Muscle of leg (tissue), 11 donors: ENCODE results near the gene KIF26A. TPM values are rescaled to one million over a fixed set of nuclear protein-coding genes. Genes with fewer than 3 reads are reported as not detected.

Source experiments
- DNase-seq: peaks from one replicate; pipeline ENCODE4 v3.0.0; 2013
- H3K27ac ChIP-seq: one replicate; pipeline ENCODE4 v1.5.1; 2013; ENCODE audit warnings: mild to moderate bottlenecking, low read length, control low read depth
- H3K27me3 ChIP-seq: one replicate; pipeline ENCODE4 v1.6.1; 2013; ENCODE audit warnings: low read length; ENCODE audit not compliant: control insufficient read depth, insufficient read depth
- H3K36me3 ChIP-seq: one replicate; pipeline ENCODE4 v1.6.1; 2013; ENCODE audit warnings: low read length; ENCODE audit not compliant: control insufficient read depth, insufficient read depth
- H3K4me1 ChIP-seq: one replicate; pipeline ENCODE4 v1.6.1; 2013; ENCODE audit warnings: low read length; ENCODE audit not compliant: control insufficient read depth, insufficient read depth
- H3K4me3 ChIP-seq: one replicate; pipeline ENCODE4 v1.5.1; 2013; ENCODE audit warnings: low read length, control low read depth
- H3K9me3 ChIP-seq: replicated peaks from 2 replicates; pipeline ENCODE4 v1.6.1; 2013; ENCODE audit warnings: low read depth, low read length; ENCODE audit not compliant: control insufficient read depth
- WGBS: methylation state at CpG from one replicate; pipeline ENCODE4 v1.1.5; 2013; ENCODE audit warnings: missing lambda C conversion rate; ENCODE audit not compliant: insufficient coverage; 5-methylcytosine and 5-hydroxymethylcytosine counted together
- polyA plus RNA-seq, 8 donors: library from polyadenylated mRNA; unstranded; fragments of 120-200 nt; gene quantifications; one replicate each; pipeline versions ENCODE4 v1.2.1 to v1.2.3, GENCODE V29; 2013; ENCODE audit warnings: inconsistent platforms in 1 of 8, low replicate concordance in 1 of 8; ENCODE audit not compliant: insufficient read length in 8 of 8, insufficient read depth in 1 of 8
- total RNA-seq: library from RNA; stranded (reverse); fragments of 120-200 nt; gene quantifications from one replicate; pipeline ENCODE4 v1.2.4, GENCODE V29; 2013

The KIF26A gene
- total and polyA plus RNA-seq, 9 donors: 7.3 to 12.8 (median 10.5) TPM

GRCh38 chr14:104120281-104120741 is 18.1 kb upstream of the KIF26A start:
- H3K4me3 ChIP-seq: no peak overlapping the region
- H3K27me3 ChIP-seq: peaks cover 59% of the 10 kb centered on the region
- H3K27ac ChIP-seq: no peak overlapping the region
- 82% methylated on average over 5 of the region's 5 CpGs for WGBS
- H3K9me3 ChIP-seq: no peaks in the 10 kb centered on the region
- H3K36me3 ChIP-seq: no peaks in the 10 kb centered on the region
- peaks cover 5% of the 10 kb centered on the region for H3K4me1 ChIP-seq
- DNase-seq: no peak

DNA sequence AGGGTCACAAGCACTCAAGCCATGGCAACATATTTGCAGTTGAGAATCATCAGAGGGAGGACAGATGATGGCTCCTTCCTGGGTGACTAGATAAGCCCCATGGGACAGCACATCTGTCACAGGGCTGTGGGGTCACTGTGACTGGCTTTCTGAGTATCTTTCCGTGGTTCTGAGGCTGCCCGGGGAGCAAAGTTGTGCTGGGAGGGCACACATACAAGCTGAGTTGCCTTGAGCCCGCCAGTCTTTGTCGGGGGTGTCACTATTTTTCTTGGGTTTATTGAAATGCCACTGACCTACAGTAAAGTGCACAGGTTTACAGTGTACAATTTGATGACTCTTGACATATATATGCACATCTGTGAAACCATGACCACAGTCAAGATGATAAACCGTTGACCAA is 17.2 kb upstream of the KIF26A start:
- 85% methylated on average over 5 of the region's 5 CpGs for WGBS
- H3K27ac ChIP-seq: no peak overlapping the region
- H3K4me3 ChIP-seq: no peak overlapping the region
- H3K4me1 ChIP-seq: peaks cover 5% of the 10 kb centered on the region
- H3K27me3 ChIP-seq: peaks cover 51% of the 10 kb centered on the region
- no peaks in the 10 kb centered on the region for H3K36me3 ChIP-seq
- no peak for DNase-seq
- H3K9me3 ChIP-seq: no peaks in the 10 kb centered on the region

GRCh38 chr14:104123879-104124278 is 14.5 kb upstream of the KIF26A start:
- no CpG with 5 or more reads among the region's 1 CpG for WGBS
- peaks cover 30% of the 10 kb centered on the region for H3K27me3 ChIP-seq
- no peak overlapping the region for H3K27ac ChIP-seq
- no peaks in the 10 kb centered on the region for H3K36me3 ChIP-seq
- H3K4me1 ChIP-seq: no peaks in the 10 kb centered on the region
- H3K9me3 ChIP-seq: no peaks in the 10 kb centered on the region
- no peak overlapping the region for H3K4me3 ChIP-seq
- no peak for DNase-seq

DNA sequence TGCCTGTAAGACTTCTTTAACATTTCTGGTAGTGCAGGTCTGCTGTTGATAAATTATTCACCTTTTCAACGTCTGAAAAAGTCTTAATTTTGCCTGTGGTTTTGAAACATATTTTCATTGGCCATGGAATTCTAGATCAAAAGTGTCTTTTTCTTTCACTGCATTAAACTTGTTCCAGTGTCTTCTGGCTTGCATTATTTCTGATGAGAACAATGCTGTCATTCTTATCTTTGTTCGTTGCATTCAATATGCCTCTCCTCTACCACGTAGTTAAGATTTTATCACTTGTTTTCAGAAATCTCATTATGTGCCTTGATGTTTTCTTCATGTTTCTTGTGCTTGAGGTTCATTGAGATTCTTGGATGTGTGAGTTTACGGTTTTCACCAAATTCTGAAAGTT is 13.4 kb upstream of the KIF26A start:
- Histone ChIP-seq H3K4me1 (no peaks in the 10 kb centered on the region), H3K27me3 (peaks cover 18% of the 10 kb centered on the region), H3K27ac (no peak overlapping the region), H3K4me3 (no peak overlapping the region), H3K9me3 (peaks cover 7% of the 10 kb centered on the region), H3K36me3 (no peaks in the 10 kb centered on the region)
- no peak for DNase-seq
- WGBS: no CpG with 5 or more reads among the region's 4 CpGs

- H3K27me3 ChIP-seq: peaks cover 11% of the 10 kb centered on the region
- H3K36me3 ChIP-seq: no peaks in the 10 kb centered on the region
- peaks cover 15% of the 10 kb centered on the region for H3K9me3 ChIP-seq
- no CpG with 5 or more reads among the region's 2 CpGs for WGBS
- no peak overlapping the region for H3K4me3 ChIP-seq
- H3K4me1 ChIP-seq: no peaks in the 10 kb centered on the region
- DNase-seq: no peak
- H3K27ac ChIP-seq: no peak overlapping the region
Observed at GRCh38 chr14:104126753-104127152, 11.6 kb upstream of the KIF26A start.

DNA sequence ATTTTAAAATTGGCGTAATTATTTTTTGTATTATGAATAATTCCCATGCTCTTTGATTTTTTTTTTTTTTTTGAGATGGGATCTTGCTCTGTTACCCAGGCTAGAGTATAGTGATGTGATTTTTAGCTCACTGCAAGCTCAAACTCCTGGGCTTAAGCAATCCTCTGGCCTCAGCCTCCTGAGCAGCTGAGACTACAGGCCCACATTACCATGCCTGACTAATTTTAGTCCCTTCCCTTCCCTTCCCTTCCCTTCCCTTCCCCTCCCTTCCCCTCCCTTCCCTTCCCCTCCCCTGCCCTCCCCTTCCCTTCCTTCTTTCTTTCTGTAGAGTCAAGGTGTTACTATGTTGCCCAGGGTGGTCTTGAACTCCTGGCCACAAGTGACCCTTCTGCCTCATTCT is 9.4 kb upstream of the KIF26A start:
- no peak for DNase-seq
- H3K36me3 ChIP-seq: no peaks in the 10 kb centered on the region
- H3K4me1 ChIP-seq: no peaks in the 10 kb centered on the region
- H3K9me3 ChIP-seq: peaks cover 15% of the 10 kb centered on the region
- no peak overlapping the region for H3K27ac ChIP-seq
- no peak overlapping the region for H3K4me3 ChIP-seq
- H3K27me3 ChIP-seq: peaks cover 26% of the 10 kb centered on the region
- WGBS: no CpG with 5 or more reads among the region's 1 CpG

GRCh38 chr14:104129556-104129955 is 8.8 kb upstream of the KIF26A start:
- Histone ChIP-seq H3K9me3 (peaks cover 15% of the 10 kb centered on the region), H3K4me3 (no peak overlapping the region), H3K27me3 (peaks cover 32% of the 10 kb centered on the region), H3K36me3 (no peaks in the 10 kb centered on the region), H3K4me1 (no peaks in the 10 kb centered on the region), H3K27ac (no peak overlapping the region)
- WGBS: no CpG with 5 or more reads among the region's 1 CpG
- no peak for DNase-seq

DNA sequence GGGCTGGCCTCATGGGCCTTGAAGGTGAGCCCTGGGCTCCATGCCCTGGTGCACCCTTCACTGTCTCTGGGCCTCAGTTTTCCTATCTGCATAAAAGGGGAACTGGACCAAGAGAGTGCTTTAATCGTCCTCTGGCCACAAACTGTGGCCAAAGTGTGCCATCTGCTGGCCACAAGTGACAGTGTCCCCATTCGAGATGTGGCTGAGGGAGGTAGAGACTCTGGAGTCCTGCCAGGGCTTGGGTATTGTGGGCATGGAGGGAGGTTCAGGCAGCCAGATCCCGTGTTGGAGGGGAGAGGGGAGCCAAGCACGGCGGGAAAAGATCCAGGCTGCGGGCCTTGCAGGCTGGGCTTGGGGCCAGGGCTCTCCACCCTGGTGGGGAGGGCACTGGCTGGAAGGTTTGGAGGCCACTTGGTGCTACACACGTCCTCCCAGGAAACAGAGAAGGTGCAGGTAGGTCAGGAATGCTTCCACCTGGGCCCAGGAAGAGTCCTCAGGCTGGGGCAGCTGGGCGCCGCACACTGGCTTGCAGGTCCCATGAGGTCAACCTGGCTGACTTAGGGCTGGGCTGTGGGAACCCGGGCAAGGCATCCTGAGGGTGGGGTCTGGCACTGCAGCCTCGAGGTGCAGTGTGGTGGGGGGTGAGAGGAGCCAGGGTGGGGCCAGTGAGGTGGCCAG is 7.3 kb upstream of the KIF26A start:
- Histone ChIP-seq H3K27me3 (peaks cover 47% of the 10 kb centered on the region), H3K27ac (no peak overlapping the region), H3K36me3 (no peaks in the 10 kb centered on the region), H3K4me1 (peaks cover 10% of the 10 kb centered on the region), H3K4me3 (no peak overlapping the region), H3K9me3 (peaks cover 15% of the 10 kb centered on the region)
- WGBS: 26% methylated on average over 11 of the region's 11 CpGs
- no peak for DNase-seq

DNA sequence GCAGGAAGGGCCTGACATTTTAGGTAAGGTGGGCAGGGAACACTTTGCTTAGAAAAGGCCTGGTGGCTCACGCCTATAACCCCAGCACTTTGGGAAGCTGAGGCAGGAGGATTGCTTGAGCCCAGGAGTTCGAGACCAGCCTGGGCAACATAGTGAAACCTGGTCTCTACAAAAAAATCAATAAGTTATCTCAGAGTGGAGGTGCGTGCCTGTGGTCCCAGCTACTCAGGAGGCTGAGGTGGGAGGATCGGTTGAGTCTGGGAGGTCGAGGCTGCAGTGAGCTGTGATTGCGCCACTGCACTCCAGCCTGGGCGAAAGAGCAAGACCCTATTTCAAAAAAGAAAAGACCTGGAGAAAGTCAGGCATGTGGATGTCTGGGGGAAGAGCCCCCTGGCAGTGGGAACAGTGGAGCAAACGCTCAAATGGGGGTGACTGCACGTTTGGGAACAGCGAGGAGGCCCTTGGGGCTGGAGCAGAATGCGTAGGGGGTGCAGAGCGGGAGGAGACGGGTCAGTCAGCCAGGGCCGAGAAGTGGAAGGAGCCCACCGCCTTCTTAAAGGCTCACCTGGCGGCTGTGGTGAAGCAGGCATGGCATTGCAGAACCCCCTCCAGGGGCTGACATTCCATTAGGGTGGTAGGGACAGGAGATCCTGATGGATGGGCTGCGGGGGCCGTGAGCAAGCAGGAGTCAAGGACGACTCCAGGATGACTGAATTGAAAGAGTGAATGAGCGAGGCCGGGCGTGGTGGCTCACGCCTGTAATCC is 6.2 kb upstream of the KIF26A start:
- WGBS: 69% methylated on average over 21 of the region's 23 CpGs
- DNase-seq: no peak
- peaks cover 53% of the 10 kb centered on the region for H3K27me3 ChIP-seq
- H3K9me3 ChIP-seq: peaks cover 15% of the 10 kb centered on the region
- H3K36me3 ChIP-seq: no peaks in the 10 kb centered on the region
- H3K27ac ChIP-seq: no peak overlapping the region
- H3K4me1 ChIP-seq: peaks cover 16% of the 10 kb centered on the region
- H3K4me3 ChIP-seq: no peak overlapping the region

GRCh38 chr14:104132981-104133380 is 5.4 kb upstream of the KIF26A start:
- Histone ChIP-seq H3K4me3 (no peak overlapping the region), H3K4me1 (peaks cover 23% of the 10 kb centered on the region), H3K9me3 (peaks cover 15% of the 10 kb centered on the region), H3K27me3 (peaks cover 60% of the 10 kb centered on the region), H3K36me3 (no peaks in the 10 kb centered on the region), H3K27ac (no peak overlapping the region)
- DNase-seq: no peak
- WGBS: 0% methylated on average over 2 of the region's 7 CpGs
